GM10847 (cell line): ENCODE data around the gene ACOX3.

Source experiments
- POLR2A ChIP-seq: IDR thresholded peaks from 2 replicates; pipeline ENCODE4 v1.6.1; 2011; ENCODE audit not compliant: insufficient read length; ENCODE audit errors: extremely low read depth

The ACOX3 gene

DNA sequence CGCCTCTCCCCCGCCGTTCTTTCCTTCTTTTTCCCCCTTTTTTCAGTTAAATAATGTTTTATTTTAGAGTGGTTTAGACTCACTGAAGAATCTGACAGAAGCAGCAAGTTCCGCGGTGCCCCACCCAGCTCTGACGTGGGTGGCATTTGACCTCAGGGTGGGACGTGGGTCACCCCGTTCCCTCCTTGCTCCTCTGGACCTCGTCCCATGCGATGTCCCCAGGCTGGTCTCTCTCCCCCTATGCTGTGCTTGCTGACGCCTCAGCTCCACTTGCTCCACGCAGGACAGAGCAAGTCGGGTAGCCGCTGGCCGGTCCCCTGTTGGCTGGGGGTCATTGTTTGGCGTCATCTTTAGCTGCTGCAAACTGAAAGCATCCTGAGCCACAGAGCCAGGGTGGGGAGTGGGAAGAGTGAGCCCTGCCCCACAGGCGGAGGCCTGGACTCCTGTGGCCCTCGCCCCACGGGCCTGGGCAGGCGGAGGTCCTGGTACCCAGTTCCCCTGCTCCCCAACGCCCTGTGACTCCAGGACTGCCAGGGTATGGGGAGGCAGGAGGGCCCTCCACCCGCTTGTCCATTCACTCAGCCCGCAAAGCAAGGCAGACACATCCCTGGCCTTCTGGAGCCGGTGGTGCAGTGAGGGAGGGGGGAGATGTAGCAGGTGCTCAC lies 30.8 kb upstream of the ACOX3 start:
- TF ChIP-seq POLR2A, result no peak

DNA sequence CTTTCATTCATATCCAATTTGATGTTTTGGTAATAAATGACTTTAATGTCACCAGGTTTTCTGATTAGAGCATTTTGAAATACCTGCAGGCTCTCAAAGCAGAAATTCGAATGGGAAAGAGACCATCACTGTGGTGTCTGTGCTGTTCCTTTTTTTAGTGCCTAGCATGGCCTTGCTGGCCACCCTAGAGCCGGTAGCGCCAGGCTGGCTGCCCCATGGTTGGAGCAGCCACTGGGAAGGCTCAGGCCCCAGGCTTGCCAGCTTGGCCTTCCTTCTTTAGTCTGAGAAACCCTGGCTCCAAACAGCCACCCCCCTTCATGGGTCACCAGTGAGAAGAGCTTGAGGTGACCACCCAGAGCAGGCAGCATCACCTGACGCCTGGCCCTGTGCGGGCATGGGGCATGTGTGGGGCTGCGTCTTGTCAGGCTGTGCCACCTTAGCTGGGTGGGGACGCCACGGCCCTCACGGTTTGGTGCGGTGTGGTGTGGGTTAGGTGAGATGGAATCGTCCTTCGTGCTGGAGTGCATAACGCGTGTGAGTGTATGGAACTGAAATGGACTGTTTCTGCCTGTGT lies 30.0 kb upstream of the ACOX3 start:
- TF ChIP-seq POLR2A, result no peak

DNA sequence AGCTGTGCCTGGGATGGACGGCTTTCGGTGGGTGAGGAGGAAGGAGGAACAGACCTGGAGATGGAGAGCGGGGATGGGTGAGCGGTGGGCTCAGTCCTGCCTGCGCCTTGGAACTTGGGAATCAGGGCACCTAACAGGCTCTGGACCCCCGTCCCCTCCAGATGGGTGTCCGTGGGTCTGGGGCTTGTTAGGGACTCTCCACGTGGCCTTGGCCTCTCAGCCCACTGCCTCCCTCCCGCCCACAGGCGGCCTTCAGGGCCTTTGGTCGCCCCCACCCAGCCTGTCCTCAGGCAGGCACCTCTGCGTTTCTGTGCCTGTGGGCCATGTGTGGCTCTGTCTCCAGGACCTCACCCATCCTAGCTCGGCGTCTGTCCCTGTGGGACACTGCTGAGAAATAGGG lies 29.0 kb upstream of the ACOX3 start:
- no peak for TF ChIP-seq POLR2A

DNA sequence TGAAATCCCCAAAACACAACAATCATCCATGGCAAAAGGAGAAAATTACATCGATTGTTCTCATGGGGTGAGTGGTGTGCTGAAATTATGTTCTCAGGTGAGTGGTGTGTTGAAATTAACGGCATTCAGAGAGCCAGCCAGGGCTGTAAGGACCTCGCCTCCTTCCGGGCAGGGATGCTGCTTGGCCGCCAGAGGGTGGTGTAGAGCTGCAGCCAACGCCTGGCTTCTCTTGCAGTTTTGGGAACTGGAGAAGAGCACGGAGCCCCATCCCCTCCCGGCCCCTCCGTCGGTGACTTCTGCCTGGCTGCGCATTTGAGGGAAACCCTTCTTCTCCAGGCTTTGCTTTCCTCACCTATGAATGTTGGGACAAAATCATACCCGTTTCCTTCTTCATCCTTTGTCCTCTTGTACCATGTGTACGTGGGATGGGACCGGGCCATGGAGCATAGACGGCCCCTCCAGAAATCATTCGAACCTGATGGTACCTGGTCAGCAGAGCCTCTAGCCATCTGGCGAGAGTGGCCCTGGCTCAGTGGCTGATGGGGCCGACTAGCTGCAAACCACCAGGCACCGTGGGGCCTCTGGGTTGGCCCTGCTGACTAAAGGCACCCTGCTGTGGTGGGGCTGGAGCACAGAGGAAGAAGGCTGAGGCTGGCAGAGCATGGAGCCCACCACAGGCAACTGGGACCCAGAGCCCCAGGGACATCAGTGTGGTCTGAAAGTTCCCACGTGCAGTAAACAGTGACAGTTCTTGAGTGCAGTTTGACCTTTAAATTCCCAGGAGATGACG lies 28.4 kb upstream of the ACOX3 start:
- no peak for TF ChIP-seq POLR2A

DNA sequence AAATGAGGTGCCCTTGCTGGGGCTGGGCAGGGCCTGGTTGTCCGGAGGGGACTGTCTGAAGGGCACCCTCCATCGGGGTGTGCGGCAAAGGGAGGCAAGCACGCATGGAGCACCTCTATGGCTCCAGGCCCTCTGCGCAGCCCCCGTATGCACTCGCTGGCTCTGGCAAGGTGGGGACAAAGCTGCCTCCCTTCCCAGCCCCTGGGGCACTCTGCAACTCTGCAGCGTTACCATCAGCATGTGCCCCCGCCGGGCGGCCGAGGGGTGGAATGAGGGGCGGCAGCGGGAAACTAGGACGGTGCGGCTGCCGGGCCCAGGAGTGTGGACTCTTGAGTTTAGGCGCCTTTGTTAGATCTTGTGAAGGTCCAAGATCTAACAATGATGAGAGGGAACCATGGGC lies 26.5 kb upstream of the ACOX3 start:
- TF ChIP-seq POLR2A, result no peak

DNA sequence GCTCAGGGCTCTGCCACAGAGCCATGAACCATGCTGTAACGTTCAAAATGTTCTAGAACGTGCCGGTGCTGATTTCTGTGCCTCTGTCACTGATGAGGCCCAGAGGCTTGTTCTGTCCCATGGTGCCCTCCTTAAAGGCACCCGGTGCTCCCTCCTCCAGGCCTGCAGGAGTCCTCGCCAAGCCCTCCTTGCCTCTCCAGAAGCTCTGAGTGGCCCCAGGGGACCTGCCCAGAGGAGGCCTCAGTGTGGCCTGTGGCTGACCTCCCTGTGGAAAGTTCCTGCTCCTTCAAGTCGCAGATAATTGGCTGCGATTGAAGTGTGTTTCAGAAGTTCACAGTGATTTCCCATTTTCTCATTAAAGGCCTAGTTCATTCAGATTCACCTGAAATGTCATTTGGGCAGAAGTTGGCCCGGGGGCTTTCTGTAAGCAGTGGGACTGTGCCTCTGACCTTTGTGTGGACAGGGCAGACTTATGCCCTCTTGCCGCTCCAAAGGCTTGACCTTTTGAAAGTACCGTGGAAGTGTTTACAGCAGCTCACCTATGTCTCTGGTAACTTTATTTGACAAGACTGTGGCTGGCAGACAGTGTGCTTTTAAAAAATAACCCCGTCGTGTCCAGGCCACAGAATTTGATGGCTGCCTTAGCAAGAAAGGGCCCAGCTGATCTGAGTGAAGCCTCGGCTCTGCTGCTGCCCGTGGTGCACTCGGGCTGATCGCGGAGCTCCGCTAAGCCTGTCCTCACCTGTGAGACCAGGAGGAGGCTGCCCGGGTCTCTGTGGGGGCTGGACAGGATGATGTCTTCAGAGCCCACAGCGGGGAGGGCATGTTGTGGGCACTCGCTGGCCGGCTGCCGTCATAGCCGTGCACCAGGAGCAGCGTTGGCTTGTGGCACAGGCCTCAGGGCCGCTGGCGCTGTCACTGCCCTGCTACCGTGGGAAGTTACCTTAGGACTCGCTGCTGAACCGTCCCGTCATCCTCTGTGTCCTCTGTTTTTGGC lies 25.4 kb upstream of the ACOX3 start:
- no peak for TF ChIP-seq POLR2A

DNA sequence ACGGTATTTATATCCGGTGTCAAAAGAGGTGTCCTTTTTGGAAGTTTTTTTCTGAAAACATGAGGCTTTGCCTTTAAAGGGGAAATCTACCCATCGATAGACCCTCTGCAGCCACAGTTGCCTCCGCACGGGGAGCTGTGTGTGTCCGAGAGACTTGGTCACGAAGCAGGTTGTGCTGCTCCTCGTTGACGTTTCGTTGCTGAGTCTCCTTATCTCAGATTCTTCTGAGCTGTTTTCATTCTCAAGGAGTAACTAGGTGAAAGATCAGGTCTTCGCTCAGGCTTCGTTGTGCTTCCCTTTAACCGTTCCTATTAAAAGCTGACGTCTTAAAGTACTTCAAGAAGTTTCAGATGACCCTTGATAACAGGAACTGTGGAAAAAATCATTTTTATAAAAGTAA lies 23.9 kb upstream of the ACOX3 start:
- TF ChIP-seq POLR2A, result no peak

DNA sequence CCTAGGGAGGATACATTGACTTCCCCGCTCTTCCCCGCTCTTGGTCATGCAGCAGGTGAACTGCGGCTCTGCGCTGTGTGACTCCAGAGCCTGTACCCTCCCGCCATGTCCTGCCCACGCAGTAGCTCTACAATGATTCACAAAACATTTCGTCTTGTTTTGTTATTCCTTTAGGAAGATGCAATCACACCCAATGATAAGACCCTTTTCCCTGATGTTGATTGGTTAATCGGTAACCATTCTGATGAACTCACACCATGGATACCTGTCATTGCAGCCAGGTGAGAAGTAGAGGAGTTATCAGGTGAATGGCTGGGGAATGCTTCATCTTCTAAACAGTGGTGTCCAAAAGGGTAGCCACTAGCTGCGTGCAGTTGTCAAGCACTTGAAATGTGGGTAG lies 23.3 kb upstream of the ACOX3 start:
- TF ChIP-seq POLR2A, result no peak

DNA sequence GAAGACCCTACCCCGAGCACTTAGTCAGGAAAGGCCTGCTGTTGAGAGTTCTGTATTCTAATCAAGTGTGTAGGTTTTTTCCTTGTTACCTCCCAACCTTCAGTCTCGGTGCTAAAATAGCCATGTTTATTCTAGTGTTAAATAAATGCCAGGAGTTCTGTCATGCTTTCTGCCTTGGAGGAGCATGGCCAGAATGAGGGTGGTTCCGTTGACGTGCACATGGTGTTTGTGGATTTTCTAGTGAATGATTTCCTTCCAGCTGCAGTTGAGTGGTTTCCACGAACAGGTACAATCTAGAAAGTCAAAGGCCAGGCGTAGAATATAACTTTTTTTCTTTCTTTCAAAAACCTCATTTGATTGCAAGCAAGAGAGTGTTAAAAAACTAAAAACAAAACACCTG lies 21.1 kb upstream of the ACOX3 start:
- no peak for TF ChIP-seq POLR2A

DNA sequence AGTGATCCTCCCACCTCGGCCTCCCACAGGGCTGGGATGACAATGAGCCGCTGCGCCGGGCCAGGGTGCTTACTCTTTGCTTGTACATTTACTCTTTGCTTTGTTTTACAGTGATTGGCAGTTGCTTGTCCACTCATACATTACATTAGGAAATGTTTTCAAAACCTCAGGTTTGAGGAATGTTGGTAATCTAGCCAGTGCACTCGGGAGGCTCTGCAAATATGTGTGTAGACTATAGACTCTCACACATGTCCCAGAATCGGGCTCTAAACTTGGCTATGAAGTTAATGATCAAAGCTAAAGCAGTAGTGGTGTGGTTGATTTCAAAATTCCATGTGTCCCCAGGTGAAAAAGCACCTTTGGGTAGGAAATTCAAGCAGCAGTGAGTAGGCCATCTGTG lies 20.6 kb upstream of the ACOX3 start:
- TF ChIP-seq POLR2A, result no peak

DNA sequence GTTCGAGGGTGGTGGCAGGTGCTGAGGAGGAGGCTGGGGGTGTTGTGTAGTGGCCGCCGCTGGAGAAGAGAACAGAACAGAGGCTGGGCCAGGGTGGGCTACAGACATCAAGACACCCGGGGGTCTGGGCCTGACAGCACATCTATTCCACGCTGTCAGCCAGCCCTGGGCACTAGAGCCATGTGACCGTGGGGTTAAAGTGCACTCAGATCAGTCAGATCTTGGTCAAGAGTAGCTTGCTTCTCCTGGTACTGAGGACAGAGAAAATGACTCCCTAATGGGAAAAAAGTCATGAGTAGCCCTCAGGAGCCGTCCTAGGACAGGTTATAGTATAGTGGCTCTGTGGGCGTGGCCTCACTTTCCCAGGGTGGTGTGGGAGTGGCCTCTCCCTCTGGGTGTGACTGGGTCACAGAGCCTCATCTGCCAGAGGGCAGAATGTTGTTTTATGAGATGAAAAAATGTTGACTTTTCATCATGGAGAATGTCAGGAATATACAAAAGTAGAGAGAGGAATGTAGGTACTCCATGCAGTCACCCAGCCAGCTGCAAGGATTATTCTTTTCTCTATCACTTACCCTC lies 19.4 kb upstream of the ACOX3 start:
- TF ChIP-seq POLR2A, result no peak

DNA sequence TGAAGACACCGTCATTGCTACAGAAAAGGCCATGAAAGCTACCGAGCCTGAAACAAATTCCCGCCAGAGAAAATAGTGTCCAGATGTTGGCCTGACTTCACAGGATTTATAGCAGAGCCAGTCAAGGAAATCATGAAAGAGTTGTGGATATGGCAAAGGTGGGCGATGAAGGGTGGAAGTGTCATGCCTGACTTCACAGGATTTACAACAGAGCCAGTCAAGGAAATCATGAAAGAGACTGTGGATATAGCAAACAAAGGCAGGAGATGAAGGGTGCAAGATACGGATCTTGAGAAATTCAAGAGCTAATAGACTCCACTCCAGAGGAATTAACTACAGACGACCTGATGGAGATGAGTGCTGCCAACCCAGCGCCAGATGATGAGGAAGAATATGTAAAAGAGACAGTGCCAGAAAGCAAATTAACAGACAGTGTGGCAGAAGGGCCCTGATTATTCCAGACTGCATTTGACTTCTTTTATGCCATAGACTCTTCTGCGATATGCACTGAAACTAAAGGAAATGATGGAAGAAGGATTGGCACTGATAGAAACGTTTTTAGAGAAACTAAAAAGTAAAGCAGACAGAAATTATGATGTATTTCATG lies 17.2 kb upstream of the ACOX3 start:
- no peak for TF ChIP-seq POLR2A

DNA sequence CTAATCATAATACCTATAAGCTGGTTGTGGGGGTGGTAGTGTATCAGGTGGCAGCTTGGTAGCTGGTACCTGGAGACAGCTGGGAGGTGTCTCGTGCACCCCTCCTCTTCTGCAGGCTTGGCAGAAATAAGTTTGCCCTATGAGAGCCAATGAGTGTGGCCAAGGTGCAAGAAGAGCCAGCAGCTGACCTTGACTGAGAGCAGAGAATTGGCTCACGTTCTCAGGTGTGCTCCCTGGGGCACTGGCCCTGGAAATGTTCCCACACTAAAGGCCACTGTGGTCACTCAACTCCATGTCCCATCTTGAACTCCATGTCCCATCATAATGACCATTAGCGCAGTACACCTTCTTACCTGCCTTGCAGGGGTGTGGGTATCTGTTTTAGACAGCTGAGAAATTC lies 13.4 kb upstream of the ACOX3 start:
- no peak for TF ChIP-seq POLR2A

DNA sequence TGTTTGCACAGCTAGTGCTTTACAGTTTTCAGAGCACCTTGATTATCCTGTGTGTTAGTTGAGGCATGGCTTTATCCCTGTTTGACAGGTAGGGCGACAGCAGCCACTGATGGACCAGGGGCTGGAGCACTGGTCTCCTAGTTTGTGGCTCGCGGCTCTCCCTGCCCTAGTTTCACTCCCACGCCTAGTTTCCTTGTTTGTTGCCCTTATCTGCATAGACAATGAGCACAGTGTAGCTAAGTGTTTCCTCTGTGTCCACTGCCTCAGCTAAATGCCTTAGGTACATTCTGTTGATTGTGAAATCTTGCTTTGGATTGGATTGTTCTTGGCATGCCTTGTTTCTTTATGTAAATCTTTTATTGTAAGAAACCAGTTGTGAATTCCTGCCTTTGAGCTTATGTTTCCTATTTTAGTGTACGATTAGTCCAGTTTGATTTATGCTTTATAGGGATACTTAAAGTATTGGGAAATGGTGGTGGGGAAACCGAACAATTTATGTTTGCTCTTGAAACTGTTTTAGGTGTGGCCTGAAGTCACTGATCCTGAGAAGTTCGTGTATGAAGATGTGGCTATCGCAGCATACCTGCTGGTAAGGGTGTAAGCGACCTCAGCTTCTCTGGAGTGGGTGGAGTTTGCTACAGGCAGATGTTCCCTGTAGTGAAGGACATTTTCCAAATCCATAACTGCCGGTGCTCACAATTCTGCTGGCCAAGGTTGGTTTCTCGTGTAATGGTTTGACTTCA lies 11.1 kb upstream of the ACOX3 start:
- TF ChIP-seq POLR2A, result no peak
